PC-9 (cell line): Measurements from ENCODE around the gene STX3. TPM values are rescaled to one million over a fixed set of nuclear protein-coding genes. Genes with fewer than 3 reads are reported as not detected.

Experiments used
- BruUV-seq: library from RNA; stranded (reverse); fragments of 400-500 nt; replicated peaks from 2 replicates; lab custom pipeline; 2021; lab: Mats Ljungman, UMichigan
- CTCF ChIA-PET: fragments of 300-600 bp; sonication (Branson Sonifier 250); formaldehyde crosslinking; loops from one replicate; lab custom pipeline; 2022; ENCODE audit warnings: antibody characterized with exemption; lab: Charles Lee
- POLR2A ChIA-PET: fragments of 300-600 bp; sonication (Branson Sonifier 250); formaldehyde crosslinking; loops from one replicate; lab custom pipeline; 2022; ENCODE audit warnings: antibody characterized with exemption; ENCODE audit not compliant: unreplicated experiment; lab: Charles Lee
- DNase-seq, 2 experiments: peaks; one replicate each; pipeline versions ENCODE4 v3.0.0 to v3.0.0-alpha.2; 2015 to 2022; ENCODE audit warnings: mixed read lengths in 1 of 2
- H2AFZ ChIP-seq: fragments of 200-600 bp; sonication (generic); 2 replicates; pipeline ENCODE4 v1.8.1; 2017; ENCODE audit warnings: antibody characterized with exemption
- H3F3A ChIP-seq: fragments of 200-600 bp; sonication (generic); 2 replicates; pipeline ENCODE4 v1.8.1; 2017; ENCODE audit warnings: antibody characterized with exemption, mild to moderate bottlenecking, low read depth; ENCODE audit not compliant: insufficient read depth
- H3K27ac ChIP-seq: fragments of 200-600 bp; sonication (generic); 2 replicates; pipeline ENCODE4 v1.6.1; 2016; ENCODE audit warnings: mixed run types
- H3K27me3 ChIP-seq: fragments of 200-600 bp; sonication (generic); 2 replicates; pipeline ENCODE4 v1.6.1; 2016; ENCODE audit warnings: low read depth, mixed run types; ENCODE audit not compliant: insufficient read depth
- H3K36me3 ChIP-seq: fragments of 200-600 bp; sonication (generic); 2 replicates; pipeline ENCODE4 v1.6.1; 2016; ENCODE audit warnings: low read depth, mixed run types
- H3K4me1 ChIP-seq: fragments of 200-600 bp; sonication (generic); replicated peaks from 2 replicates; pipeline ENCODE4 v1.6.1; 2016; ENCODE audit warnings: mixed run types; ENCODE audit not compliant: insufficient read depth
- H3K4me2 ChIP-seq: fragments of 200-600 bp; sonication (generic); 2 replicates; pipeline ENCODE4 v1.6.1; 2017; ENCODE audit warnings: mixed run types
- H3K4me3 ChIP-seq: fragments of 200-600 bp; sonication (generic); 2 replicates; pipeline ENCODE4 v1.6.1; 2016; ENCODE audit warnings: mixed run types
- H3K79me2 ChIP-seq: fragments of 200-600 bp; sonication (generic); 2 replicates; pipeline ENCODE4 v1.6.1; 2017; ENCODE audit warnings: low read depth, mixed run types
- H3K9me2 ChIP-seq: fragments of 200-600 bp; sonication (generic); 2 replicates; pipeline ENCODE4 v1.8.1; 2017; ENCODE audit warnings: mild to moderate bottlenecking; ENCODE audit not compliant: insufficient read depth
- H3K9me3 ChIP-seq: fragments of 200-600 bp; sonication (generic); 2 replicates; pipeline ENCODE4 v1.8.1; 2016; ENCODE audit warnings: low read depth; ENCODE audit not compliant: insufficient read depth
- H4K20me1 ChIP-seq: fragments of 200-600 bp; sonication (generic); 2 replicates; pipeline ENCODE4 v1.8.1; 2017; ENCODE audit not compliant: insufficient read depth
- EZH2 ChIP-seq: fragments of 200-600 bp; sonication (generic); IDR thresholded peaks from 2 replicates; pipeline ENCODE4 v1.8.0; 2017; ENCODE audit warnings: antibody characterized with exemption, low read depth
- intact Hi-C: fragments of 100-400 bp; cut with micrococcal nuclease; formaldehyde crosslinking; loops from one replicate; pipeline ENCODE4 v1.10.0; 2022; ENCODE audit not compliant: unreplicated experiment
- total RNA-seq: library from RNA; stranded (reverse); gene quantifications from 2 replicates; pipeline ENCODE4 v1.2.3, GENCODE V29; 2021
- TF ChIP-seq, protein P1 (sequence below): fragments of 200-600 bp; sonication (generic); conservative IDR thresholded peaks from 2 replicates; pipeline ENCODE4 v1.6.1; 2017; ENCODE audit warnings: mixed run types, antibody characterized with exemption, mild to moderate bottlenecking, moderate library complexity

Gene STX3
- total RNA-seq, 1 experiment from 2014 or later: 50.1 TPM

DNA sequence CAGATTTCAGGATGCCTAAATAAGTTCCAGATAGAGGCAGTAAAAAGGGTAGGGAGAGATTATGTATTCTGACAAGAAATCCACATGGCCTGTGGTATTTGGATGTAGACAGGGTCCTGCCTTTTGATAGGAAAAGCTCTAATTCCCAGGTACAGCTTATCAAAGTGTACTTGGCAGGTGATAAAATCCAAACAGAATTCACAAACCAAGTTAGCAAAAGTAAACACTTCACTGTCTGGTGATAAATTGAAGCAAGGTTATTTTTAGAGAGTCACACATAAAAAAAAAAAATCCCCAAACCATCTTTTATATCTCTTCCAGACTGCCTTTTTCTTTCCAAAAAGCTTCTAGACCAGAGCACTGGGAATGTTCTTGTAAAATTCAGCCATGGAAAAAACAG, 84.4 kb downstream of the STX3 start:
- ChIA-PET POLR2A (no interaction called here), CTCF (no interaction called here)
- BruUV-seq: no TSS peak
- TF ChIP-seq, protein P1, sequence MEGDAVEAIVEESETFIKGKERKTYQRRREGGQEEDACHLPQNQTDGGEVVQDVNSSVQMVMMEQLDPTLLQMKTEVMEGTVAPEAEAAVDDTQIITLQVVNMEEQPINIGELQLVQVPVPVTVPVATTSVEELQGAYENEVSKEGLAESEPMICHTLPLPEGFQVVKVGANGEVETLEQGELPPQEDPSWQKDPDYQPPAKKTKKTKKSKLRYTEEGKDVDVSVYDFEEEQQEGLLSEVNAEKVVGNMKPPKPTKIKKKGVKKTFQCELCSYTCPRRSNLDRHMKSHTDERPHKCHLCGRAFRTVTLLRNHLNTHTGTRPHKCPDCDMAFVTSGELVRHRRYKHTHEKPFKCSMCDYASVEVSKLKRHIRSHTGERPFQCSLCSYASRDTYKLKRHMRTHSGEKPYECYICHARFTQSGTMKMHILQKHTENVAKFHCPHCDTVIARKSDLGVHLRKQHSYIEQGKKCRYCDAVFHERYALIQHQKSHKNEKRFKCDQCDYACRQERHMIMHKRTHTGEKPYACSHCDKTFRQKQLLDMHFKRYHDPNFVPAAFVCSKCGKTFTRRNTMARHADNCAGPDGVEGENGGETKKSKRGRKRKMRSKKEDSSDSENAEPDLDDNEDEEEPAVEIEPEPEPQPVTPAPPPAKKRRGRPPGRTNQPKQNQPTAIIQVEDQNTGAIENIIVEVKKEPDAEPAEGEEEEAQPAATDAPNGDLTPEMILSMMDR: no peak
- Histone ChIP-seq H3F3A (no peaks in the 10 kb centered on the region), H3K9me2 (no peaks in the 10 kb centered on the region), H3K4me2 (no peak overlapping the region), H3K9me3 (no peaks in the 10 kb centered on the region), H3K27ac (no peak overlapping the region), H2AFZ (no peak overlapping the region), H4K20me1 (no peaks in the 10 kb centered on the region), H3K27me3 (no peaks in the 10 kb centered on the region), H3K79me2 (no peaks in the 10 kb centered on the region), H3K36me3 (no peaks in the 10 kb centered on the region), H3K4me3 (no peak overlapping the region), H3K4me1 (no peaks in the 10 kb centered on the region)
- DNase-seq: no peak
- intact Hi-C loops: no loop called here

DNA sequence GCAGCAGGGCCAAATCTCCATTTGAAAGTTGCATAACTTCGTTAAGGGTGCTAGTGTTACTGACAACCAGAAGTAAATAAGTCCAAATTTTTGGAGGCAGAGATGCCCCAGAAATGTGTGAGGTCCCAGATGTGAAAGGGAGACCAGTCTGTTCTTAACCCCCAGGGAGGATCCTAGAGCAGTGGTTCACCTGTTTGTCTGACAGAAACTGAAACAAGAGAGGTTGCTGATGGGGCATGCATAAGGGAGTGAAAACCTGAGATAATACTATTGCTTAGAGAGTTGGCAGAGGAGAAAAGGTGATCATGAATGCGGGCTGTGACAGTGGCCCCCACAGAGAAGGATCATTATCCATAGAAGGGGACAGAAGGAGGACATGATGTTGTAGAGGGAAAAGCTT, 86.3 kb downstream of the STX3 start:
- intact Hi-C loops: no loop called here
- CTCF ChIA-PET: interaction anchor here (0.7 kb wide), 1 partner anchor 37 kb away, joined by 3 read pairs; no protein-coding TSS in a partner anchor
- Histone ChIP-seq H3K4me3 (no peak overlapping the region), H3F3A (no peaks in the 10 kb centered on the region), H2AFZ (no peak overlapping the region), H3K27ac (no peak overlapping the region), H3K9me3 (no peaks in the 10 kb centered on the region), H3K79me2 (no peaks in the 10 kb centered on the region), H3K36me3 (no peaks in the 10 kb centered on the region), H3K4me2 (no peak overlapping the region), H3K27me3 (no peaks in the 10 kb centered on the region), H4K20me1 (no peaks in the 10 kb centered on the region), H3K9me2 (no peaks in the 10 kb centered on the region), H3K4me1 (no peaks in the 10 kb centered on the region)
- DNase-seq: no peak
- BruUV-seq: no TSS peak
- POLR2A ChIA-PET: no interaction called here
- TF ChIP-seq EZH2: no peak
- TF ChIP-seq, protein P1: no peak

DNA sequence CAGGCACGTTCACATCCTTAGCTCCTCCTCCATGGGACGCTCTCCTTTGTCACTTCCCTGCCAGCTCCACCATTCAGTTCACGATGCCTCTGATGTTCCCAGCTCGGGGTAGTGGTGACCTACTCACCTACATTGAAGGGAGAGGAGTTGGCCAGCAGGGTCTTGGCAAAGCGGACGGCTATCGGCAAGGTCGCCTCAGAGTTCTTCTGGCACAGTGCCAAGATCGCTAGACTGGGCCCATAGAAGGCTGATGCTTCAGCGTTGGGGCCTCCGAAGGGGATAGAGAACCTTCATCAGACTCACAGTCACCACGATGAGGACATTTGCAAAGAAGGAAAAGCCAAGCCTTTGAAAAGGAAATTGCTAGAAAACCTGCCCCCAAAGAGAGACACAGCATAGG, 87.1 kb downstream of the STX3 start:
- no TSS peak for BruUV-seq
- Histone ChIP-seq H3K4me3 (no peak overlapping the region), H3K4me2 (no peak overlapping the region), H3K27me3 (no peaks in the 10 kb centered on the region), H3K9me3 (no peaks in the 10 kb centered on the region), H3K27ac (no peak overlapping the region), H3K4me1 (no peaks in the 10 kb centered on the region), H3F3A (no peaks in the 10 kb centered on the region), H3K79me2 (no peaks in the 10 kb centered on the region), H3K36me3 (no peaks in the 10 kb centered on the region), H3K9me2 (no peaks in the 10 kb centered on the region), H4K20me1 (no peaks in the 10 kb centered on the region), H2AFZ (no peak overlapping the region)
- TF ChIP-seq, protein P1: no peak
- TF ChIP-seq EZH2: no peak
- no peak for DNase-seq
- ChIA-PET POLR2A (no interaction called here), CTCF (interaction anchor here (0.7 kb wide), 1 partner anchor 38 kb away, joined by 3 read pairs; no protein-coding TSS in a partner anchor)
- intact Hi-C loops: no loop called here
